GM21723 (cell line): ENCODE data around the gene GFER.

Experiments used
- ATAC-seq: cut with Tn5 transposase; IDR thresholded peaks from one replicate; pipeline ENCODE4 v1.9.1; 2021; ENCODE audit warnings: mild to moderate bottlenecking, moderate library complexity; ENCODE audit not compliant: unreplicated experiment

GFER gene

GRCh38 chr16:1974157-1975070, 9.6 kb upstream of the GFER start:
- no peak for ATAC-seq

GRCh38 chr16:1975432-1976215, 8.4 kb upstream of the GFER start:
- no peak for ATAC-seq

DNA sequence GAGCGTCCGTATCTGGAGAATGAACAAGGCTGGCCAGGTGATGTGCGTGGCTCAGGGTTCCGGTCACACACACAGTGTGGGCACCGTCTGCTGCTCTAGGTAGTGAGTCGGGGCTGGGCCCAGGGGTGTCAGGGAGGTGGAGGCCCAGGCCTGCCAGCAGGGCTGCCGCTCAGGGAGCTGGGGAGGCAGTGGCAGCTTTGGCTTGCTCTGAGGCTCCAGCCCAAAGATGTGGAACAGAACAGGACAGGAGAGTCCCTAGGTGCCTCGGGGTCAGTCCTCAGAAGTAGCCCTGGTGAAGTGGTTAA, 7.8 kb upstream of the GFER start:
- ATAC-seq, result no peak

- no peak for ATAC-seq
Measured at GRCh38 chr16:1976951-1977874, 6.8 kb upstream of the GFER start.

GRCh38 chr16:1977875-1978268, 6.1 kb upstream of the GFER start:
- no peak for ATAC-seq

DNA sequence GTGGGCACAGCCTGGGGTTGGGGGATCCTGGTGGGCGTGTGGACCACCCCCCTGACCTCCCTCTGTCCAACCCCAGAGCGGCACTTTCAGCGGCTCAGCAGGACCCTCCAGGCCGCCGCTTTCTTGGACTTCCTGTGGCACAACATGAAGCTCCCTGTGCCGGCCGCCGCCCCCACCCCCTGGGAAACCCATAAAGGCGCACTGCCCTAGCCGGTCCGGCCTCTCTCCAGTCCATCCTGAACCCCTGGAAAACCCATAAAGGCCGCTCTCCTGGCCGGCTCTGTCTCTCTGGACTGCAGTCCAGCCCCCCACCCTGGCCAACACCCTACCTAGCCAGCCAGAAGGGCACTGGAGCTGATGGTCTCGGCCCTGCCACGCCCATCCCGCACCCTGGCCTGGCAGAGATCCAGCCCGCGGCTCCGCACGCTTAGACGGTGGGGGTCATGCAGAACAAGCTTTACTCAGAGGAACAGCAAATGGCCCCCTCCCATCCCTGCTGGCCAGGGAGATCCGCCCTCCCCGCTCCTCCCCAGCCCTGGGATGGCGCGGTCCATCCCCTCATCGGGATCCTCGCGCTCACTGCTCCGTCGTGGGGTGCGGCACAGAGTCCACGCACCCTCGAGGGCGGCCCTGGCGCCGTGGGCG, 5.4 kb upstream of the GFER start:
- no peak for ATAC-seq

DNA sequence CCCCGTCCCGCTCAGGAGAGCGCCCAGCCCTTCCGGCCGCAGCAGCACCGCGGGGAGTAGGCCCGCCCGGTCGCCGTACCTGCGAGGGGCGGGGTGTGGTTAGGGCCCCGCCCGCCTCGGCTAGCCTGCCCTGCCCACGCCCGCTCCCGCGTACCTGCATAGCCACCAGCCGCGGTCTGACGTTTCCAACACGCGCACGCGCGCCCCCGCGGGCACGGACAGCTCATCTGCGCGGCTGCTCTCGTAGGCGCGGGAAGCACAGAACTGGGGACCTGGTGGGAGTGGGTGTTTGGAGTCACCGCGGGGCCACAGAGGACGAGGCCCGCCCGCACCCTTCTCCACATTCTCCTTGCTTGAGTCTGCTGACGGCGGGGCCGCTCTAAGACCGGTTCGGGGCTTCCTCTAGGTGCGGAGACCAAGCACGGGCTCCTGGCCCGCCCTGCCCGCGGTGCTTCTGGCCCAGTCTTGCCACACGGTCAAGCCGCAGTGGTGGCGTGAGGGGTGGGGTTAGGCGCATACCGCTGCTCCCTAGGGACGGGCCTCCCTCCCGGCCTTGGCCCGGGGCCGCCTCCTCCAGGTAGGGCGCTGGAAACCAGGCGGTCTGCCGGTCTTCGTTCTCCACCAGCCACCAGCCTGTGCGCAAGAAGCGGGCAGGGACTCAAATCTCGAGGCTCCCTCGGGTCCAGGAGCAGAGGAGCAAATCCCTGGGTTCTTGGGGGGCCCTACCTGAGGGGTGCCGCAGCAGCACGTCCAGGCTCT, 4.5 kb upstream of the GFER start:
- ATAC-seq, result no peak

DNA sequence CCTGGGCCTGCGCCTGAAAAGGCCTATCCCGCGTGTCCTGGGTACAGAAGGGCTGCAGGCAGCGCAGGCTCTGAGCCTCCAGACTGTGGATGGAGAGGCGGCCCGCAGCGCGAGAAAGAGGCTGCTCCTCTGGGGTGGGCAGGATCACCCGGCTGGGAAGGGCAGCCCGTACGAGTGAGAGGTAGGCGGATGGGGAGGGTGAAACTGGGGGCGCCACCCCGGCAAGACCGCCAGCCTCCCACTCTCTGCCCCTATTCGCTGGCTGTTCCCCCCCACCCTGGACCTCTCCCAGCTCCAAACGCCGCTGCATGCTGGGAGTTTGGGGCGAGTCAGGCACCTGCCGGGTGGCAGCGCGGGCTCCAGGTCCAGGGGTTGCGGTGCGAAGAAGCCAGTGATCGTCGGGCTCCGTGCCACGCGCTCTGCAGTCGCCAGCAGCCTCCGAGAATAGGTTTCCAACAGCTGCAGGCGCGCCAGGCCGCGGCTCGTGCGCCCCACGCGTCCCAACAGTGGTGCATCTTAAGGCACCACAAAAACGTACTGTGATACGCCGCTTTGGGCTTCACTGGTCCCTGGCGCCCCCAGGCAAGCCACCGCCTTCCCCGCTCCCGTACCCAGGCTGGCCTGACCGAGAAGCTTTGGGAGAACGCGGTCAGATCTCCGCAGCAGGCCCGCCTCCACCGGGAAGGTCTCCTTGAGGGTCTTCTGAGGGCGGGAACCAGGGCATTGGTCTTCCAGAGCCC, 3.8 kb upstream of the GFER start:
- no peak for ATAC-seq

- ATAC-seq, result no peak
Measured at GRCh38 chr16:1980770-1981087, 3.3 kb upstream of the GFER start.

DNA sequence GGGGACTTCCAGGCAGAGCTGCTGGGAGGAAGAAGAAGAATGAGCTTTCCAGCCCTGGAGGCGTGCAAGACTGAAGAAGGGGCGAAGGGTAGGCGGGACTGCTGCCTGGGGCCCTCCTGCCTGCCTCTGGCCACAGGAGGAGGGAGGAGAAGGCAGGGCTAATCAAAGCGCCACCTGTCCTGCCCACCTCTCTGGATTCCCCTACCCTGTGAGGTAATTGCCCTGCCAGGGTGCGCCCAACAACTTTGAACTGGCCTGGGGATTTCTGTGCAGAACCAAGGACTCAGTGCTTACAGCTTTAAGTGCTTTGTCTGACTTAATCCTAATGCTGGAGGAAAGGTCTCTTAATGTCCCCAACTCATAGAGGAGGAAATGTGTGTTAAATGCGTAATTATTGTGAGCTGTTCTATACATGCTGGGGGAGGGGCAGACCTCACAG, 2.6 kb upstream of the GFER start, which contains the start of gene NOXO1:
TSS of gene NOXO1 (minus strand) at position 72 of the 439 bp plus-strand sequence. CDS start 290 bp downstream, outside the sequence.
- no peak for ATAC-seq

DNA sequence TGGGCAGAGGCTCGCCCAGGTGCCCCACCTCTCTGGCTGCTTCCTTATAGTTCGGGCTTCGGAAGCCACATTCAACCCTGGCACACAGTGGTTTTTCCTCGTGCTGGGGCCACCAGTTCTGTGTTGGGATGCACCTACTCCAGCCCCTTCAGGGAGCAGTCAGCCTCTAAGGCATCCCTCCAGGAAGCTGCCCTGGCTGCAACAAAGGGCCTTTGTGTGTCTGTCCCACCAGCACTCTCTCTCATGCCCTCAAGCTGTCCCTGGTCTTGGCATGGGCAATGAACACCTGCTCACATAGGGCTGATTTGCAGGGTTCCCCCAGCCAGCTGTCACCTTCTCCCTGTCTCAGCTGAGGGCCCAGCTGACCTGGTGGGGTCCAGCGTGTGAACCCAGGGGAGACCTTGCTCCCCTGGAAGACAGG, 2.0 kb upstream of the GFER start:
- no peak for ATAC-seq

- no peak for ATAC-seq
Measured at GRCh38 chr16:1982991-1983543, 926 bp upstream of the GFER start.

DNA sequence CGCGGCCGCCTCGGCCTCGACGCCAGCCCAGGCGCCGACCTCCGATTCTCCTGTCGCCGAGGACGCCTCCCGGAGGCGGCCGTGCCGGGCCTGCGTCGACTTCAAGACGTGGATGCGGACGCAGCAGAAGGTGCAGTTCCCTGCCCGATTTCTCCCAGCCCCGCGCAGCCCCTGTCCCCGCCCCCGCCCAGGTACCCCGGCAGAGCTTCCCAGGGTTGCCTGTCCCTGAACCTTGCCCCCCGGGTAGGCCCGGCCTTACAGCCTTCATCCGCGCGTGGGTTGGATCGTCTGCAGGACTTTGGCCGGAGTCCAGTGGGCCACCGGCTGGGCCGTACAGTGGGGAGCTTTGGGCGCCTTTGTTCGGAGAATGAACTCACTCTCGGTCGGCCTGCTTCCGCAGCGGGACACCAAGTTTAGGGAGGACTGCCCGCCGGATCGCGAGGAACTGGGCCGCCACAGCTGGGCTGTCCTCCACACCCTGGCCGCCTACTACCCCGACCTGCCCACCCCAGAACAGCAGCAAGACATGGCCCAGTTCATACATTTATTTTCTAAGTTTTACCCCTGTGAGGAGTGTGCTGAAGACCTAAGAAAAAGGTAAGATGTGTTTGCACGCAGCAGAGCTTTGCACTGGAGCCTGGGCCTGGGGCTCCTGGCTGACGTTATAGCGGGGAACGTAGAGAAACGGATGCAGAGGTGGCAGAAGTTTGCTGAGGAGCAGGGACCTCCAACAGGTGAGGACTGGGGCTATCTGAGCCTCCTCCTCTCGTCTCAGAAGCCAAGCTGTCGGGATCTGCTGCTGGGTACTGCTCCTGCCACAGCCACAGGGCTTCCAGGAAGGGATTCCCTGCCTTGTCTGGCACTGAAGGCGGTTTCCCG, 593 bp downstream of the GFER start:
- peak; percentile 6 for ATAC-seq

DNA sequence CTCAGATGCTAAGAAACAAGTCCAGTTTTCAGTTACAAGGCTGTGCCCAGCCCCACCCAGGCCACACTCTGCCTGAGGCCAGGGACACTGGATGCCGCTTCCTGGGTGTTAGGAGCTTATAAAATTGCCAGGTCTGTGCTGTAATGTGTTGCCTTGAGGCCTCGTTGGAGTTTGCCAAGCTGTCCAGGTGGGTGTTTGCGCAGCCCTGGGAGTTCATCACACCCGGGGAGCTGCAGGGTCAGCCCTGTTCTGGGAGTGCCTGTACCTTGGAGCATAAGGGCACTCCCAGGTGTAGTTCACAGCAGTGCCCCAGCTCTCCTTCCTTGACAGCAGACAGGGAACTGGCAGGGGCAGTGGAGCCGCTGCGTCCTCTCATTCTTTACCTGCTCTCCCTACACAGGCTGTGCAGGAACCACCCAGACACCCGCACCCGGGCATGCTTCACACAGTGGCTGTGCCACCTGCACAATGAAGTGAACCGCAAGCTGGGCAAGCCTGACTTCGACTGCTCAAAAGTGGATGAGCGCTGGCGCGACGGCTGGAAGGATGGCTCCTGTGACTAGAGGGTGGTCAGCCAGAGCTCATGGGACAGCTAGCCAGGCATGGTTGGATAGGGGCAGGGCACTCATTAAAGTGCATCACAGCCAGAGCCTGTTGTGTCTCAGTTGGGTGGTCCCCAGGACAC, 1.6 kb downstream of the GFER start:
- no peak for ATAC-seq

- ATAC-seq, result no peak
Measured at GRCh38 chr16:1987198-1987597, 3.2 kb downstream of the GFER start.

GRCh38 chr16:1989209-1990100, 5.5 kb downstream of the GFER start, which contains the start of gene SYNGR3:
Gene SYNGR3 (plus strand): TSS chr16:1989970. CDS start chr16:1990103, 133 bp downstream.
- no peak for ATAC-seq

DNA sequence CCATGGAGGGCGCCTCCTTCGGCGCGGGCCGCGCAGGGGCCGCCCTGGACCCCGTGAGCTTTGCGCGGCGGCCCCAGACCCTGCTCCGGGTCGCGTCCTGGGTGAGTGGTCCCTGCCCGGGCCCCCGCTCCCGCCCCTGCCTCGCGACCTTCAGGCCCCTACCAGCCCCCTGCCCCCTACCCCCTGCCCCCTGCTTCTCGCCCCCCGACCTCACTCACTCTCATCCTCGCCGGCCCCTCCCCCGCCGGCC, 6.0 kb downstream of the GFER start:
- no peak for ATAC-seq
